H1 (cell line): ENCODE measurements around the gene LRCH2. TPM values are rescaled to one million over a fixed set of nuclear protein-coding genes. Genes with fewer than 3 reads are reported as not detected.

Experiments
- CTCF ChIA-PET: fragments of 300-600 bp; sonication (Branson Sonifier 250); formaldehyde crosslinking; loops from one replicate; lab custom pipeline; 2021; ENCODE audit not compliant: partially characterized antibody; lab: Charles Lee
- POLR2A ChIA-PET: fragments of 300-600 bp; sonication (Branson Sonifier 250); formaldehyde crosslinking; loops from one replicate; lab custom pipeline; 2021; ENCODE audit warnings: inconsistent platforms; ENCODE audit not compliant: partially characterized antibody; lab: Charles Lee
- DNase-seq, 2 experiments: peaks; one replicate each; pipeline versions ENCODE4 v3.0.0 to v3.0.0-alpha.2; 2010 to 2022; ENCODE audit warnings: low spot score in 2 of 2, low read depth in 1 of 2, mixed read lengths in 1 of 2
- FAIRE-seq: peaks from 2 replicates; lab custom pipeline; 2011; peaks lifted over from hg19 to GRCh38; lab: Jason Lieb, UNC
- H2AFZ ChIP-seq: 2 replicates; pipeline ENCODE4 v1.8.1; 2012; ENCODE audit warnings: low read length, inconsistent platforms
- H2AK5ac ChIP-seq: 2 replicates; pipeline ENCODE4 v1.6.1; 2013; ENCODE audit warnings: low read depth, low read length
- H2BK120ac ChIP-seq: replicated peaks from 2 replicates; pipeline ENCODE3; 2013; ENCODE audit warnings: low read depth, low read length, inconsistent platforms
- H2BK12ac ChIP-seq: 2 replicates; pipeline ENCODE4 v1.6.1; 2013; ENCODE audit warnings: low read depth, low read length
- H2BK15ac ChIP-seq: 2 replicates; pipeline ENCODE4 v1.6.1; 2013; ENCODE audit warnings: low read length
- H2BK20ac ChIP-seq: 2 replicates; pipeline ENCODE4 v1.6.1; 2013; ENCODE audit warnings: low read length
- H2BK5ac ChIP-seq: 2 replicates; pipeline ENCODE4 v1.6.1; 2013; ENCODE audit warnings: low read depth, low read length
- H3K14ac ChIP-seq: 2 replicates; pipeline ENCODE4 v1.6.1; 2013; ENCODE audit warnings: inconsistent platforms; ENCODE audit not compliant: insufficient read length
- H3K18ac ChIP-seq: 2 replicates; pipeline ENCODE4 v1.6.1; 2013; ENCODE audit warnings: low read length; ENCODE audit errors: extremely low read depth
- H3K23ac ChIP-seq: 2 replicates; pipeline ENCODE4 v1.6.1; 2013; ENCODE audit warnings: inconsistent platforms; ENCODE audit not compliant: insufficient read length
- H3K23me2 ChIP-seq: 2 replicates; pipeline ENCODE4 v1.6.1; 2013; ENCODE audit warnings: low read depth, low read length
- H3K27ac ChIP-seq: 2 replicates; pipeline ENCODE4 v1.6.1; 2011; ENCODE audit warnings: low read depth, low read length, inconsistent platforms
- H3K27me3 ChIP-seq, 4 experiments: replicated peaks in 1 of 4; 1 replicate in 1 of 4; 2 replicates in 3 of 4; pipeline versions ENCODE4 v1.6.1 to v1.8.1; 2011 to 2013; ENCODE audit warnings: low read length in 3 of 4, mild to moderate bottlenecking in 3 of 4, inconsistent platforms in 2 of 4, mixed read lengths in 2 of 4, moderate library complexity in 1 of 4; ENCODE audit not compliant: control insufficient read depth in 3 of 4, insufficient read depth in 3 of 4; ENCODE audit errors: extremely low read depth in 1 of 4
- H3K36me3 ChIP-seq, 4 experiments: 2 replicates each; pipeline versions ENCODE4 v1.6.1 to v1.8.1; 2011 to 2013; ENCODE audit warnings: mild to moderate bottlenecking in 4 of 4, low read length in 3 of 4, moderate library complexity in 2 of 4, control low read depth in 1 of 4, inconsistent platforms in 1 of 4; ENCODE audit not compliant: insufficient read depth in 4 of 4, control insufficient read depth in 2 of 4
- H3K4ac ChIP-seq: replicated peaks from 2 replicates; pipeline ENCODE3; 2013; ENCODE audit warnings: low read length, low read depth, mixed read lengths, inconsistent platforms; ENCODE audit not compliant: insufficient read length
- H3K4me1 ChIP-seq, 4 experiments: replicated peaks in 1 of 4; 1 replicate in 1 of 4; 2 replicates in 3 of 4; pipeline versions ENCODE4 v1.6.1 to v1.8.1; 2011 to 2013; ENCODE audit warnings: low read length in 3 of 4, inconsistent platforms in 2 of 4, mixed read lengths in 1 of 4; ENCODE audit not compliant: insufficient read depth in 4 of 4, control insufficient read depth in 3 of 4
- H3K4me2 ChIP-seq, 2 experiments: 2 replicates each; pipeline versions ENCODE4 v1.6.1 to v1.8.1; 2011 to 2013; ENCODE audit warnings: low read depth in 2 of 2, low read length in 2 of 2, control low read depth in 1 of 2, inconsistent platforms in 1 of 2, mild to moderate bottlenecking in 1 of 2; ENCODE audit not compliant: insufficient read depth in 1 of 2
- H3K4me3 ChIP-seq, 4 experiments: fragments of 200-600, 300-600 bp in 1 of 4; sonication (generic), shearing (Covaris generic), sonication (Bioruptor Twin) in 1 of 4; 2 replicates each; pipeline versions ENCODE4 v1.5.1 to v1.8.1; 2011 to 2016; ENCODE audit warnings: low read length in 4 of 4, low read depth in 3 of 4, control low read depth in 2 of 4, inconsistent platforms in 2 of 4, mild to moderate bottlenecking in 2 of 4, mixed read lengths in 1 of 4, moderate library complexity in 1 of 4; ENCODE audit not compliant: insufficient read depth in 2 of 4; ENCODE audit errors: extremely low read depth in 1 of 4
- H3K56ac ChIP-seq: replicated peaks from 2 replicates; pipeline ENCODE3; 2013; ENCODE audit warnings: low read depth, mild to moderate bottlenecking, mixed read lengths, low read length, inconsistent platforms; ENCODE audit not compliant: insufficient read length
- H3K79me1 ChIP-seq: 2 replicates; pipeline ENCODE4 v1.6.1; 2013; ENCODE audit warnings: low read depth, low read length, control low read depth
- H3K79me2 ChIP-seq, 2 experiments: 2 replicates each; pipeline versions ENCODE4 v1.6.1 to v1.8.1; 2012 to 2013; ENCODE audit warnings: low read length in 2 of 2, mild to moderate bottlenecking in 2 of 2, inconsistent platforms in 1 of 2; ENCODE audit not compliant: insufficient read depth in 2 of 2, control insufficient read depth in 1 of 2
- H3K9ac ChIP-seq, 4 experiments: replicated peaks in 1 of 4; 1 replicate in 1 of 4; 2 replicates in 3 of 4; pipeline versions ENCODE4 v1.6.1 to v1.8.1; 2011 to 2013; ENCODE audit warnings: low read depth in 3 of 4, low read length in 3 of 4, control low read depth in 2 of 4, mild to moderate bottlenecking in 2 of 4, moderate library complexity in 2 of 4, inconsistent platforms in 1 of 4; ENCODE audit errors: extremely low read depth in 1 of 4
- H3K9me3 ChIP-seq, 2 experiments: 2 replicates each; pipeline versions ENCODE4 v1.6.1 to v1.8.1; 2012 to 2013; ENCODE audit warnings: mild to moderate bottlenecking in 2 of 2, moderate library complexity in 2 of 2, control low read depth in 1 of 2, inconsistent platforms in 1 of 2, low read depth in 1 of 2, low read length in 1 of 2, mixed read lengths in 1 of 2; ENCODE audit not compliant: insufficient read depth in 2 of 2
- H4K20me1 ChIP-seq, 2 experiments: replicated peaks in 1 of 2; 2 replicates each; pipeline versions ENCODE3 to v1.8.1; 2011 to 2013; ENCODE audit warnings: inconsistent platforms in 2 of 2, low read length in 2 of 2, mild to moderate bottlenecking in 1 of 2; ENCODE audit not compliant: insufficient read depth in 2 of 2, control insufficient read depth in 1 of 2
- H4K5ac ChIP-seq: 2 replicates; pipeline ENCODE4 v1.6.1; 2013; ENCODE audit warnings: low read length, low read depth, mixed read lengths, inconsistent platforms; ENCODE audit not compliant: insufficient read length
- H4K8ac ChIP-seq: 2 replicates; pipeline ENCODE4 v1.8.0; 2013; ENCODE audit warnings: mild to moderate bottlenecking, moderate library complexity, low read length, inconsistent platforms; ENCODE audit not compliant: insufficient read depth; ENCODE audit errors: extremely low read depth
- H4K91ac ChIP-seq: replicated peaks from 2 replicates; pipeline ENCODE3; 2013; ENCODE audit warnings: low read length, mixed read lengths, inconsistent platforms; ENCODE audit not compliant: insufficient read length
- CHD1 ChIP-seq: IDR thresholded peaks from 2 replicates; pipeline ENCODE4 v1.6.1; 2012; ENCODE audit warnings: low read depth, low read length, improper control_type of control experiment
- HDAC2 ChIP-seq, 2 experiments: fragments of 300-600 bp in 1 of 2; sonication (generic) in 1 of 2; IDR thresholded peaks; 2 replicates each; pipeline ENCODE4 v1.6.1; 2011 to 2012; ENCODE audit warnings: low read depth in 2 of 2, low read length in 2 of 2, mild to moderate bottlenecking in 2 of 2, moderate library complexity in 2 of 2, borderline replicate concordance in 1 of 2, inconsistent platforms in 1 of 2
- JUN ChIP-seq: IDR thresholded peaks from 2 replicates; pipeline ENCODE4 v1.6.1; 2011; ENCODE audit warnings: low read depth, mild to moderate bottlenecking, improper control_type of control experiment, low read length
- POLR2A ChIP-seq, 2 experiments: IDR thresholded peaks; 1 replicate in 1 of 2; 2 replicates in 1 of 2; pipeline ENCODE4 v1.6.1; 2011; ENCODE audit warnings: low read depth in 2 of 2, low read length in 2 of 2, mild to moderate bottlenecking in 2 of 2; ENCODE audit errors: control extremely low read depth in 1 of 2
- RNF2 ChIP-seq: fragments of 200-900, 300-1000 bp; sonication (generic); IDR thresholded peaks from 2 replicates; pipeline ENCODE4 v1.7.1; 2016; ENCODE audit warnings: borderline replicate concordance, low read depth, mild to moderate bottlenecking, antibody characterized with exemption, low read length; ENCODE audit not compliant: poor library complexity, severe bottlenecking; ENCODE audit errors: missing control alignments
- SIX5 ChIP-seq: IDR thresholded peaks from 2 replicates; pipeline ENCODE4 v1.6.1; 2011; ENCODE audit warnings: mild to moderate bottlenecking, low read depth, low read length
- TAF7 ChIP-seq: optimal IDR thresholded peaks from 2 replicates; pipeline ENCODE3; 2011; ENCODE audit warnings: low read depth, mild to moderate bottlenecking, inconsistent platforms, low read length, moderate library complexity, borderline replicate concordance
- WGBS, 2 experiments: shearing (Covaris generic) in 1 of 2; methylation state at CpG; one replicate each; pipeline versions ENCODE4 v1.1.6 to v1.1.7; 2013 to 2015; ENCODE audit warnings: low lambda C conversion rate in 2 of 2, mixed read lengths in 2 of 2, inconsistent platforms in 1 of 2, low coverage in 1 of 2, missing lambda C conversion rate in 1 of 2; ENCODE audit not compliant: insufficient replicate concordance in 2 of 2, insufficient coverage in 1 of 2, insufficient read length in 1 of 2; ENCODE audit errors: extremely low coverage in 1 of 2, missing lambda C conversion rate in 1 of 2; 5-methylcytosine and 5-hydroxymethylcytosine counted together
- polyA plus RNA-seq, 7 experiments: library from polyadenylated mRNA; depleted of rRNA in 3 of 7; stranded (reverse) in 5 of 7; unstranded in 2 of 7; fragments of >200 nt in 5 of 7; fragments of 200-250 nt in 2 of 7; gene quantifications; 1 replicate in 5 of 7; 2 replicates in 1 of 7; 4 replicates in 1 of 7; pipeline versions ENCODE4 v1.2.1 to v1.2.3, GENCODE V29; 2011 to 2013; ENCODE audit warnings: missing spikeins in 2 of 7, mixed read lengths in 2 of 7
- total RNA-seq: library from RNA; stranded (reverse); fragmentation: NEBNext Ultra II Directional; extraction: Animal tissue kit (Norgen Biotek cat#: 25700); gene quantifications from 2 replicates; pipeline ENCODE4 v1.2.1, GENCODE V29; 2021

LRCH2 gene
- total and polyA plus RNA-seq, 2 of the 8 experiments (the other 6 are each of a cell fraction or from before 2014, with no cell fraction given): 1.5 to 5.5 TPM

DNA sequence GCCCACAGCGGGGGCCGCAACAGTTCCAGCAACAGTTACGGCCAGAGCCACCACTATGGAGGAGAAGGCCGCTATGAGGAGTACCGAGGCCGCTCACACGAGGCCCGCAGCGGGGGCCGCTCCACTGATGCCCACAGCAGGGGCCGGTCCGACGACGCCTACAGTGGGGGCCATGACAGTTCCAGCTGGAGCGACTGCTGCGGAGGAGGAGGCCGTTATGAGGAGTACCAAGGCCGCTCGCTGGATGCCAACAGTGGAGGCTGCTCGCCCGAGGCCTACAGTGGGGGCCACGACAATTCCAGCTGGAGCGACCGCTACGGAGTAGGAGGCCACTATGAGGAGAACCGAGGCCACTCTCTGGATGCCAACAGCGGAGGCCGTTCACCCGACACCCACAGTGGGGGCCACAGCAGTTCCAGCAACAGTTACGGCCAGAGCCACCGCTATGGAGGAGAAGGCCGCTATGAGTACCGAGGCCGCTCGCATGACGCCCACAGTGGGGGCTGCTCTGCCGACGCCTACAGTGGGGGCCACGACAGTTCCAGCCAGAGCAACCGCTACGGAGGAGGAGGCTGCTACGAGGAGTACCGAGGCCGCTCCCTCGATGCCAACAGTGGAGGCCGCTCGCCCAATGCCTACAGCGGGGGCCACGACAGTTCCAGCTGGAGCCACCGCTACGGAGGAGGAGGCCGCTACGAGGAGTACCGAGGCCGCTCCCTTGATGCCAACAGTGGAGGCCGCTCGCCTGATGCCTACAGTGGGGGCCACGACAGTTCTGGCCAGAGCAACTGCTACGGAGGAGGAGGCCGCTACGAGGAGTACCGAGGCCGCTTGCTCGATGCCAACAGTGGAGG lies 43.0 kb downstream of the LRCH2 start:
- H2BK15ac ChIP-seq: no peak overlapping the region
- no peak overlapping the region for H3K4ac ChIP-seq
- H4K20me1 ChIP-seq: no peaks in the 10 kb centered on the region
- H3K79me2 ChIP-seq: no peaks in the 10 kb centered on the region
- no peak overlapping the region for H2BK20ac ChIP-seq
- FAIRE-seq: no peak
- no peak overlapping the region for H3K14ac ChIP-seq
- no peaks in the 10 kb centered on the region for H3K23me2 ChIP-seq
- H3K4me1 ChIP-seq: no peaks in the 10 kb centered on the region
- peaks cover 0 to 29% of the 10 kb centered on the region in 2 experiments; a peak in 1 of 4 replicates for H3K9me3 ChIP-seq
- no peak overlapping the region for H3K18ac ChIP-seq
- H3K27ac ChIP-seq: no peak overlapping the region
- H3K36me3 ChIP-seq: peaks cover 0 to 12% (median 0%) of the 10 kb centered on the region in 4 experiments; a peak in 3 of 8 replicates
- ChIA-PET POLR2A (no interaction called here), CTCF (no interaction called here)
- no peak overlapping the region for H2BK12ac ChIP-seq
- H3K9ac ChIP-seq: no peak overlapping the region
- H4K8ac ChIP-seq: no peak overlapping the region
- H2AFZ ChIP-seq: no peak overlapping the region
- no peak for DNase-seq
- no peak overlapping the region for H2BK5ac ChIP-seq
- H4K91ac ChIP-seq: no peak overlapping the region
- no peak overlapping the region for H3K4me3 ChIP-seq
- H3K79me1 ChIP-seq: no peaks in the 10 kb centered on the region
- no peak overlapping the region for H3K23ac ChIP-seq
- 91% methylated on average over 20 of the region's 64 CpGs; no CpG with 5 or more reads in 1 of the 2 experiments for WGBS, 2 experiments
- no peak overlapping the region for H2AK5ac ChIP-seq
- H4K5ac ChIP-seq: no peak overlapping the region
- no peak overlapping the region for H3K4me2 ChIP-seq
- no peak overlapping the region for H3K56ac ChIP-seq
- no peak overlapping the region for H2BK120ac ChIP-seq
- no peaks in the 10 kb centered on the region for H3K27me3 ChIP-seq
- TF ChIP-seq TAF7: no peak
- TF ChIP-seq HDAC2 (IDR thresholded peaks at IDR 0.05; ENCODE audit: borderline replicate concordance in 1 of 2, low read depth in 2 of 2, low read length in 2 of 2): no peak
- no peak for TF ChIP-seq RNF2
- no peak for TF ChIP-seq SIX5
- TF ChIP-seq CHD1: no peak
- TF ChIP-seq POLR2A (IDR thresholded peaks at IDR 0.05; ENCODE audit: control extremely low read depth in 1 of 2, low read depth in 2 of 2, low read length in 2 of 2): no peak
- TF ChIP-seq JUN: no peak
